A549 (cell line): Measurements from ENCODE around the gene NINJ1. TPM values are rescaled to one million over a fixed set of nuclear protein-coding genes. Genes with fewer than 3 reads are reported as not detected.

Experiments used
- ATAC-seq, 2 experiments: fragments of 200-7000 bp in 1 of 2; fragments of >200 bp in 1 of 2; cut with Nextera tagmentation in 1 of 2; cut with Tn5 transposase in 1 of 2; 3 replicates each; pipeline versions ENCODE4 v1.8.0 to v1.9.1; 2018 to 2020; ENCODE audit warnings: mild to moderate bottlenecking in 1 of 2, moderate library complexity in 1 of 2
- CTCF ChIA-PET: fragments of 300-600 bp; sonication (Branson Sonifier 250); formaldehyde crosslinking; extraction: SDS; loops from one replicate; lab custom pipeline; 2021; ENCODE audit warnings: antibody characterized with exemption, inconsistent platforms; lab: Yijun Ruan, JAX
- POLR2A ChIA-PET: fragments of 350-600 bp; formaldehyde crosslinking; extraction: SDS; loops from one replicate; lab custom pipeline; 2021; ENCODE audit warnings: antibody characterized with exemption, inconsistent platforms; lab: Yijun Ruan, JAX
- DNase-seq, 2 experiments: peaks; one replicate each; pipeline versions ENCODE4 v3.0.0 to v3.0.0-alpha.2; 2011 to 2016; ENCODE audit warnings: low read depth in 1 of 2, low spot score in 1 of 2
- FAIRE-seq: peaks from 2 replicates; lab custom pipeline; 2011; peaks lifted over from hg19 to GRCh38; lab: Jason Lieb, UNC
- H3K27ac ChIP-seq, 2 experiments: fragments of >200 bp; sonication (Bioruptor Twin); formaldehyde crosslinking; 3 replicates each; pipeline ENCODE4 v1.5.1; 2016 to 2017
- H3K4me1 ChIP-seq: fragments of >200 bp; sonication (Bioruptor Twin); formaldehyde crosslinking; 3 replicates; pipeline ENCODE4 v1.6.1; 2016
- H3K4me2 ChIP-seq: fragments of >200 bp; sonication (Bioruptor Twin); formaldehyde crosslinking; 3 replicates; pipeline ENCODE4 v1.6.1; 2016
- H3K4me3 ChIP-seq: fragments of >200 bp; sonication (Bioruptor Twin); formaldehyde crosslinking; 3 replicates; pipeline ENCODE4 v1.5.1; 2016
- H3K9me3 ChIP-seq: fragments of >200 bp; sonication (Bioruptor Twin); formaldehyde crosslinking; 3 replicates; pipeline ENCODE4 v1.6.1; 2016
- BHLHE40 ChIP-seq: IDR thresholded peaks from 2 replicates; pipeline ENCODE4 v1.6.1; 2012; ENCODE audit warnings: low read depth, low read length, inconsistent platforms
- EHF ChIP-seq: fragments of 250-450 bp; sonication (Bioruptor Pico); IDR thresholded peaks from 2 replicates; pipeline ENCODE4 v1.5.0; 2020; ENCODE audit warnings: mild to moderate bottlenecking
- ESRRA ChIP-seq: fragments of 150-350 bp; IDR thresholded peaks from 2 replicates; pipeline ENCODE4 v1.6.1; 2014; ENCODE audit warnings: mild to moderate bottlenecking, low read length, borderline replicate concordance
- HDAC2 ChIP-seq: fragments of 200-600 bp; sonication (generic); IDR thresholded peaks from 2 replicates; pipeline ENCODE4 v1.6.1; 2016
- JUN ChIP-seq, 2 experiments: fragments of >200 bp; sonication (Bioruptor Twin); formaldehyde crosslinking; IDR thresholded peaks; 2 replicates in 1 of 2; 3 replicates in 1 of 2; pipeline ENCODE4 v1.6.1; 2016 to 2017
- JUNB ChIP-seq: fragments of >200 bp; sonication (Bioruptor Twin); formaldehyde crosslinking; IDR thresholded peaks from 2 replicates; pipeline ENCODE4 v1.6.1; 2016
- KDM5A ChIP-seq: fragments of 200-600 bp; sonication (generic); IDR thresholded peaks from 2 replicates; pipeline ENCODE4 v1.6.1; 2016; ENCODE audit warnings: antibody characterized with exemption, mild to moderate bottlenecking
- NFE2L2 ChIP-seq: fragments of 150-350 bp; conservative IDR thresholded peaks from 2 replicates; pipeline ENCODE4 v1.6.1; 2014; ENCODE audit warnings: low read length
- NPAS2 ChIP-seq: fragments of 250-450 bp; sonication (Bioruptor Pico); IDR thresholded peaks from 2 replicates; pipeline ENCODE4 v1.8.0; 2022; ENCODE audit warnings: mild to moderate bottlenecking, moderate library complexity, borderline replicate concordance
- PHF8 ChIP-seq: fragments of 200-600 bp; sonication (generic); IDR thresholded peaks from 2 replicates; pipeline ENCODE4 v1.6.1; 2016; ENCODE audit warnings: low read depth, mild to moderate bottlenecking, antibody characterized with exemption, moderate library complexity, borderline replicate concordance
- RAD21 ChIP-seq, 2 experiments: fragments of >200 bp in 1 of 2; sonication (Bioruptor Twin) in 1 of 2; formaldehyde crosslinking in 1 of 2; IDR thresholded peaks in 1 of 2; conservative IDR thresholded peaks in 1 of 2; 2 replicates in 1 of 2; 3 replicates in 1 of 2; pipeline ENCODE4 v1.6.1; 2012 to 2018; ENCODE audit warnings: inconsistent platforms in 1 of 2
- RARB ChIP-seq: fragments of 250-450 bp; sonication (Bioruptor Pico); IDR thresholded peaks from 2 replicates; pipeline ENCODE4 v1.8.0; 2021; ENCODE audit warnings: mild to moderate bottlenecking, moderate library complexity
- RCOR1 ChIP-seq: fragments of 150-350 bp; IDR thresholded peaks from 2 replicates; pipeline ENCODE4 v1.6.1; 2014; ENCODE audit warnings: antibody characterized with exemption, low read length, low read depth
- RNF2 ChIP-seq: fragments of 200-600 bp; sonication (generic); IDR thresholded peaks from 2 replicates; pipeline ENCODE4 v1.6.1; 2016; ENCODE audit warnings: low read depth, mild to moderate bottlenecking, antibody characterized with exemption, moderate library complexity, borderline replicate concordance
- SMC3 ChIP-seq: fragments of >200 bp; sonication (Bioruptor Twin); formaldehyde crosslinking; IDR thresholded peaks from 3 replicates; pipeline ENCODE4 v1.6.1; 2018; ENCODE audit warnings: inconsistent platforms
- TP53 ChIP-seq: fragments of 250-450 bp; sonication (Bioruptor Pico); IDR thresholded peaks from 2 replicates; pipeline ENCODE4 v1.5.0; 2021; ENCODE audit warnings: mild to moderate bottlenecking, moderate library complexity
- ZC3H11A ChIP-seq: fragments of 450-650 bp; IDR thresholded peaks from 2 replicates; pipeline ENCODE4 v1.6.1; 2014; ENCODE audit warnings: antibody characterized with exemption, mild to moderate bottlenecking
- ZSCAN20 ChIP-seq: fragments of 250-450 bp; sonication (Bioruptor Pico); IDR thresholded peaks from 2 replicates; pipeline ENCODE4 v1.8.0; 2022; ENCODE audit warnings: mild to moderate bottlenecking, moderate library complexity
- WGBS: methylation state at CpG from one replicate; pipeline ENCODE4 v1.1.6; 2017; ENCODE audit errors: missing lambda C conversion rate; 5-methylcytosine and 5-hydroxymethylcytosine counted together
- polyA plus RNA-seq, 4 experiments: library from polyadenylated mRNA; depleted of rRNA in 3 of 4; stranded (reverse); fragments of >200 nt; fragmentation: RNase III in 1 of 4; extraction: RNeasy Plus Mini Kit Qiagen cat#74134 plus additional on column Dnase treatment in 1 of 4; gene quantifications; 2 replicates in 3 of 4; 3 replicates in 1 of 4; pipeline ENCODE4 v1.2.3, GENCODE V29; 2011 to 2017
- TF ChIP-seq, protein P1 (sequence below): IDR thresholded peaks from 2 replicates; pipeline ENCODE4 v1.6.1; 2012
- TF ChIP-seq, protein P2 (sequence below): fragments of 250-450 bp; sonication (Bioruptor Pico); IDR thresholded peaks from 2 replicates; pipeline ENCODE4 v1.5.0; 2020; ENCODE audit warnings: low read depth, mild to moderate bottlenecking, moderate library complexity
- TF ChIP-seq, protein P3 (sequence below): fragments of 250-450 bp; sonication (Bioruptor Pico); IDR thresholded peaks from 2 replicates; pipeline ENCODE4 v1.5.0; 2021; ENCODE audit warnings: mild to moderate bottlenecking, moderate library complexity, borderline replicate concordance
- TF ChIP-seq, protein P4 (sequence below): fragments of 200-600 bp; sonication (generic); IDR thresholded peaks from 2 replicates; pipeline ENCODE4 v1.6.1; 2016; ENCODE audit warnings: antibody characterized with exemption, mild to moderate bottlenecking, moderate library complexity
- TF ChIP-seq, protein P5 (sequence below): fragments of 150-350 bp; IDR thresholded peaks from 2 replicates; pipeline ENCODE4 v1.6.1; 2014; ENCODE audit warnings: low read depth, mild to moderate bottlenecking, low read length

The NINJ1 gene
- polyA plus RNA-seq, 2 of the 4 experiments (the other 2 are of a cell fraction) = 27.0 to 60.4 TPM

DNA sequence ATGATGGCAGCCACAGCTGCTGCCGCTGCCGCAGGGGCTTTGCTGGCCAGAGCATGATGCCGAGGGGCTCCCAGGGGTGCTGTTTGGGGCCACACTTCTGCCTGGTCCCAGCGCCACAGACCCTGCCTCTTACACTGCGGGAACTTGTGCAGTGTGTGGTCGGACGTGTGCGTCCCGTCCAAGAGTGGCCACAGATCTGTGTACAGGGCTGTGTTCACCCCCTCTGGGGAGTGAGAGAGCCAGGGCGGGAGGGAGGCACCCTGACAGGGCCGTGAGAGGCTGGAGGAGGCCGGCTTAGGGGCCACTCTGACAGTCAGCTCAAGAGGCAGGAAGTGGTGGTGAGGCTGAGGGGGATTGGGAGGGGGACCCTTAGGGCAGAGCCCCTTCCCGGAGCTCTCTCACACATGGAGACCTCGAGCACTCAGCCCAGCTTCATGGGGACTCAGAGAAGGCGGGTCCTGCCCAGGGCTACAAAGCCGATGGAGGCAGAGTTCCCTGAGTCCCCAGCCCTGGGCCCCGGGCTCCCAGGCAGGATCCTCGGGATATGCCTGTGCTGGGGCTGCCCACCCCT, 51.1 kb downstream of the NINJ1 start (continued):
- TF ChIP-seq TP53 (no peak), RCOR1 (no peak)
- TF ChIP-seq, protein P1, sequence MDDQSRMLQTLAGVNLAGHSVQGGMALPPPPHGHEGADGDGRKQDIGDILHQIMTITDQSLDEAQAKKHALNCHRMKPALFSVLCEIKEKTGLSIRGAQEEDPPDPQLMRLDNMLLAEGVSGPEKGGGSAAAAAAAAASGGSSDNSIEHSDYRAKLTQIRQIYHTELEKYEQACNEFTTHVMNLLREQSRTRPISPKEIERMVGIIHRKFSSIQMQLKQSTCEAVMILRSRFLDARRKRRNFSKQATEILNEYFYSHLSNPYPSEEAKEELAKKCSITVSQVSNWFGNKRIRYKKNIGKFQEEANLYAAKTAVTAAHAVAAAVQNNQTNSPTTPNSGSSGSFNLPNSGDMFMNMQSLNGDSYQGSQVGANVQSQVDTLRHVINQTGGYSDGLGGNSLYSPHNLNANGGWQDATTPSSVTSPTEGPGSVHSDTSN = no peak

DNA sequence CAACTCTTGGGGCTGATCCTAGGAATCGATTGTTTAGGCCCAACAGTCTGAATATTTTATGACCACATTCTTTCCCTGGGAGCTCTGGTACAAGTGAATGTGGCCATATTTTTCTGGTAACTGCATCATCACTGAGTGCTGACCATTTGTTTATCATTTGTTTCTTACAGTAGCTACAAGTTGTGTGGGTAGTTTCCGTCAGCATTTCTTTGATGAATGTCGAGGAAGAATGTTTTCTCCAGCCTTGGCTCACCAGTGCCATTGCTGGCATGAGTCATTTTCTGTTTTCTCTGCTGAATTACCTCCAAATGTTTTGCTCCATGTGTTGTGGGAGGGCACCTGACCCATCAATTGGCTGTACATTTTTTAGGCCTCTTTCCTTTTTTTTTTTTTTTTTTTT, 52.1 kb downstream of the NINJ1 start:
- no peaks in the 10 kb centered on the region for H3K9me3 ChIP-seq
- no peaks in the 10 kb centered on the region for H3K4me1 ChIP-seq
- no peak for ATAC-seq
- WGBS = 85% methylated on average over 3 of the region's 3 CpGs
- CTCF ChIA-PET = interaction anchor here (2.7 kb wide), 1 partner anchor 79 kb away, joined by 5 read pairs; no protein-coding TSS in a partner anchor
- POLR2A ChIA-PET = no interaction called here
- no peak overlapping the region for H3K4me3 ChIP-seq
- no peak overlapping the region for H3K27ac ChIP-seq
- H3K4me2 ChIP-seq = no peak overlapping the region
- TF ChIP-seq JUNB (no peak), NPAS2 (no peak), ESRRA (no peak), BHLHE40 (no peak)
- TF ChIP-seq, protein P2, sequence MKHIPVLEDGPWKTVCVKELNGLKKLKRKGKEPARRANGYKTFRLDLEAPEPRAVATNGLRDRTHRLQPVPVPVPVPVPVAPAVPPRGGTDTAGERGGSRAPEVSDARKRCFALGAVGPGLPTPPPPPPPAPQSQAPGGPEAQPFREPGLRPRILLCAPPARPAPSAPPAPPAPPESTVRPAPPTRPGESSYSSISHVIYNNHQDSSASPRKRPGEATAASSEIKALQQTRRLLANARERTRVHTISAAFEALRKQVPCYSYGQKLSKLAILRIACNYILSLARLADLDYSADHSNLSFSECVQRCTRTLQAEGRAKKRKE = no peak
- TF ChIP-seq, protein P3, sequence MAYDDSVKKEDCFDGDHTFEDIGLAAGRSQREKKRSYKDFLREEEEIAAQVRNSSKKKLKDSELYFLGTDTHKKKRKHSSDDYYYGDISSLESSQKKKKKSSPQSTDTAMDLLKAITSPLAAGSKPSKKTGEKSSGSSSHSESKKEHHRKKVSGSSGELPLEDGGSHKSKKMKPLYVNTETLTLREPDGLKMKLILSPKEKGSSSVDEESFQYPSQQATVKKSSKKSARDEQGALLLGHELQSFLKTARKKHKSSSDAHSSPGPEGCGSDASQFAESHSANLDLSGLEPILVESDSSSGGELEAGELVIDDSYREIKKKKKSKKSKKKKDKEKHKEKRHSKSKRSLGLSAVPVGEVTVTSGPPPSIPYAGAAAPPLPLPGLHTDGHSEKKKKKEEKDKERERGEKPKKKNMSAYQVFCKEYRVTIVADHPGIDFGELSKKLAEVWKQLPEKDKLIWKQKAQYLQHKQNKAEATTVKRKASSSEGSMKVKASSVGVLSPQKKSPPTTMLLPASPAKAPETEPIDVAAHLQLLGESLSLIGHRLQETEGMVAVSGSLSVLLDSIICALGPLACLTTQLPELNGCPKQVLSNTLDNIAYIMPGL (CRISPR knock-in tag) = no peak
- TF ChIP-seq, all 56 proteins: peak for 0
- DNase-seq (no peak), FAIRE-seq (no peak)

DNA sequence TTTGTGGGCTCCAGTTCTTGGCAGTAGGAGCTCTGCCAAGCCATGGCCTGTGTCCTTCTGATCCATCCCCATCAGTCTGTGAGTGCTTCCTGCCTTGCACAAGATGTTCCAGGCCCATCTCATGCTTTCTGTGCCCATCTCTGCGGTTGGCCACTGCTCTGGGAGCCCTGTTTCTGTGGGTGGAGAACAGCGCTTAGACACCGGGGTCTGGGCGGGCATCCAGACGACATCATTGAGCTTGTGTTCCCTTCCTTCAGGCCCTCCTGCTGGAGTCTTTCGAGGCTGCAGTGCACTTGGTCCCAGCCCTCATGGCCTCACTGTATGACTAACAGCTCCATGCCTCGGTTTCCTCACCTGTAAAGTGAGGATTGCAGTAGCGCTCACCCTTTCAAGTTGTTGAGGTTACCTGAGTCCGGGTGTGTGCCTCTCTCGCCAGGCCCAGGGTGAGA, 52.9 kb downstream of the NINJ1 start:
- POLR2A ChIA-PET = interaction anchor here (0.8 kb wide), 1 partner anchor 14 kb away, joined by 3 read pairs; no protein-coding TSS in a partner anchor

DNA sequence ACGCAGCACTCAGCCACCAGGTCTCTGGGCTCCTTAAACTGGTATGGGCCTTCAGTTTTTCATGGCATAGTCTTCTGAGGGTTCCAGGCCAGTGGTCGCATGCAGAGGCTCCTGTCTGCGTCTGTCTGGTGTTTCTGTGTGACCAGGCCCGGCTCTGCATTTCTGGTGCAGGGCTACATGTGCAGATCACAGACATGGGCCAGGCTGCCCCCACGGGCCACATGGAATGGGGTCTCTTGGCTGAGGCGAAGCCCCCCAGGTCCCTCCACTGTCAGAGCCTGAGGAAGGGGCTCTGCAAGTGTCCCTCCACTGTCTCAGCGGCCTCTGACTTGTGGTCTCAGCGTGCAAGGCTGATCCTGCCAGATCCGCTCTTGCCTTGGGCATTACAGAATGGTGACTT, 53.6 kb downstream of the NINJ1 start:
- WGBS = 85% methylated on average over 8 of the region's 9 CpGs
- Histone ChIP-seq H3K27ac (no peak overlapping the region), H3K4me2 (no peak overlapping the region), H3K4me3 (no peak overlapping the region), H3K9me3 (no peaks in the 10 kb centered on the region), H3K4me1 (no peaks in the 10 kb centered on the region)
- ChIA-PET CTCF (interaction anchor here (0.9 kb wide), 1 partner anchor 14 kb away, joined by 4 read pairs; no protein-coding TSS in a partner anchor), POLR2A (no interaction called here)
- DNase-seq = no peak
- ATAC-seq = no peak
- FAIRE-seq = no peak
- TF ChIP-seq, protein P3 (CRISPR knock-in tag) = no peak
- TF ChIP-seq, protein P4, sequence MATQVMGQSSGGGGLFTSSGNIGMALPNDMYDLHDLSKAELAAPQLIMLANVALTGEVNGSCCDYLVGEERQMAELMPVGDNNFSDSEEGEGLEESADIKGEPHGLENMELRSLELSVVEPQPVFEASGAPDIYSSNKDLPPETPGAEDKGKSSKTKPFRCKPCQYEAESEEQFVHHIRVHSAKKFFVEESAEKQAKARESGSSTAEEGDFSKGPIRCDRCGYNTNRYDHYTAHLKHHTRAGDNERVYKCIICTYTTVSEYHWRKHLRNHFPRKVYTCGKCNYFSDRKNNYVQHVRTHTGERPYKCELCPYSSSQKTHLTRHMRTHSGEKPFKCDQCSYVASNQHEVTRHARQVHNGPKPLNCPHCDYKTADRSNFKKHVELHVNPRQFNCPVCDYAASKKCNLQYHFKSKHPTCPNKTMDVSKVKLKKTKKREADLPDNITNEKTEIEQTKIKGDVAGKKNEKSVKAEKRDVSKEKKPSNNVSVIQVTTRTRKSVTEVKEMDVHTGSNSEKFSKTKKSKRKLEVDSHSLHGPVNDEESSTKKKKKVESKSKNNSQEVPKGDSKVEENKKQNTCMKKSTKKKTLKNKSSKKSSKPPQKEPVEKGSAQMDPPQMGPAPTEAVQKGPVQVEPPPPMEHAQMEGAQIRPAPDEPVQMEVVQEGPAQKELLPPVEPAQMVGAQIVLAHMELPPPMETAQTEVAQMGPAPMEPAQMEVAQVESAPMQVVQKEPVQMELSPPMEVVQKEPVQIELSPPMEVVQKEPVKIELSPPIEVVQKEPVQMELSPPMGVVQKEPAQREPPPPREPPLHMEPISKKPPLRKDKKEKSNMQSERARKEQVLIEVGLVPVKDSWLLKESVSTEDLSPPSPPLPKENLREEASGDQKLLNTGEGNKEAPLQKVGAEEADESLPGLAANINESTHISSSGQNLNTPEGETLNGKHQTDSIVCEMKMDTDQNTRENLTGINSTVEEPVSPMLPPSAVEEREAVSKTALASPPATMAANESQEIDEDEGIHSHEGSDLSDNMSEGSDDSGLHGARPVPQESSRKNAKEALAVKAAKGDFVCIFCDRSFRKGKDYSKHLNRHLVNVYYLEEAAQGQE = no peak
- no peak for TF ChIP-seq EHF (CRISPR knock-in tag)
- no peak for TF ChIP-seq NPAS2
- TF ChIP-seq ZSCAN20 (CRISPR knock-in tag) = no peak
- no peak for TF ChIP-seq NFE2L2
- TF ChIP-seq RARB (CRISPR knock-in tag) = no peak
- no peak for TF ChIP-seq ZC3H11A

More for the DNA sequence above, 52.9 kb downstream of the NINJ1 start:
- Histone ChIP-seq H3K27ac (no peak overlapping the region), H3K9me3 (no peaks in the 10 kb centered on the region), H3K4me2 (no peak overlapping the region), H3K4me1 (no peaks in the 10 kb centered on the region), H3K4me3 (no peak overlapping the region)
- DNase-seq = no peak
- 79% methylated on average over 10 of the region's 10 CpGs for WGBS
- CTCF ChIA-PET = interaction anchor here (0.9 kb wide), 1 partner anchor 14 kb away, joined by 4 read pairs; no protein-coding TSS in a partner anchor
- FAIRE-seq = no peak
- ATAC-seq = no peak
- TF ChIP-seq RNF2 (no peak), SMC3 (no peak), RAD21 (conservative IDR thresholded peaks at IDR 0.05 in 1 of 2, IDR thresholded peaks at IDR 0.05 in 1 of 2) (no peak), PHF8 (no peak), RARB (CRISPR knock-in tag) (no peak), KDM5A (no peak), HDAC2 (no peak), JUN (IDR thresholded peaks at IDR 0.05) (no peak), ZC3H11A (no peak)
- TF ChIP-seq, protein P5, sequence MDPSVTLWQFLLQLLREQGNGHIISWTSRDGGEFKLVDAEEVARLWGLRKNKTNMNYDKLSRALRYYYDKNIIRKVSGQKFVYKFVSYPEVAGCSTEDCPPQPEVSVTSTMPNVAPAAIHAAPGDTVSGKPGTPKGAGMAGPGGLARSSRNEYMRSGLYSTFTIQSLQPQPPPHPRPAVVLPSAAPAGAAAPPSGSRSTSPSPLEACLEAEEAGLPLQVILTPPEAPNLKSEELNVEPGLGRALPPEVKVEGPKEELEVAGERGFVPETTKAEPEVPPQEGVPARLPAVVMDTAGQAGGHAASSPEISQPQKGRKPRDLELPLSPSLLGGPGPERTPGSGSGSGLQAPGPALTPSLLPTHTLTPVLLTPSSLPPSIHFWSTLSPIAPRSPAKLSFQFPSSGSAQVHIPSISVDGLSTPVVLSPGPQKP = no peak
